Heart right ventricle (tissue), 16 donors: ENCODE results near the gene SIRPD. TPM values are rescaled to one million over a fixed set of nuclear protein-coding genes. Genes with fewer than 3 reads are reported as not detected.

ENCODE experiments used
- ATAC-seq, 8 donors: fragments of 200-7000 bp; cut with Tn5 transposase; one replicate each; pipeline ENCODE4 v1.9.1; 2020; ENCODE audit warnings: mild to moderate bottlenecking in 8 of 8, moderate library complexity in 8 of 8, moderate number of reproducible peaks in 1 of 8
- DNase-seq, 2 donors: peaks; one replicate each; pipeline ENCODE4 v3.0.0-alpha.2; 2020
- H3K27ac ChIP-seq, 10 donors: fragments of 200-600 bp; sonication (generic) in 2 of 10; one replicate each; pipeline versions ENCODE4 v1.5.0 to v1.8.0; 2020 to 2022; ENCODE audit warnings: mild to moderate bottlenecking in 3 of 10
- H3K27me3 ChIP-seq, 7 donors: fragments of 200-600 bp; one replicate each; pipeline ENCODE4 v1.8.0; 2021 to 2022; ENCODE audit warnings: mild to moderate bottlenecking in 2 of 7
- H3K36me3 ChIP-seq, 9 donors: fragments of 200-600 bp; sonication (generic) in 1 of 9; one replicate each; pipeline versions ENCODE4 v1.5.0 to v1.8.0; 2020 to 2022; ENCODE audit warnings: mild to moderate bottlenecking in 2 of 9
- H3K4me1 ChIP-seq, 9 donors: fragments of 200-600 bp; sonication (generic) in 1 of 9; one replicate each; pipeline versions ENCODE4 v1.5.0 to v1.8.0; 2020 to 2022; ENCODE audit warnings: mild to moderate bottlenecking in 4 of 9
- H3K4me3 ChIP-seq, 10 donors: fragments of 200-600 bp; sonication (generic) in 2 of 10; one replicate each; pipeline versions ENCODE4 v1.5.0 to v1.8.0; 2020 to 2022; ENCODE audit warnings: mild to moderate bottlenecking in 7 of 10, moderate library complexity in 2 of 10
- H3K9me3 ChIP-seq, 11 donors: fragments of 200-600 bp in 10 of 11; sonication (generic) in 2 of 11; one replicate each; pipeline versions ENCODE4 v1.5.0 to v1.8.0; 2013 to 2022; ENCODE audit warnings: mild to moderate bottlenecking in 2 of 11, control low read depth in 1 of 11, moderate library complexity in 1 of 11
- CTCF ChIP-seq, 9 donors: fragments of 200-600 bp; sonication (generic) in 2 of 9; IDR thresholded peaks; one replicate each; pipeline versions ENCODE4 v1.5.0 to v1.8.0; 2021 to 2022; ENCODE audit warnings: antibody characterized with exemption in 9 of 9, mild to moderate bottlenecking in 5 of 9, moderate library complexity in 1 of 9
- WGBS, 2 donors: extraction: QIAGEN DNeasy Blood & Tissue Kit; methylation state at CpG; one replicate each; pipeline ENCODE4 v1.1.7; 2013; ENCODE audit warnings: inconsistent platforms in 1 of 2; 5-methylcytosine and 5-hydroxymethylcytosine counted together
- intact Hi-C, 10 donors: fragments of 100-400 bp; cut with DNase I; formaldehyde crosslinking; loops; one replicate each; pipeline versions ENCODE4 v1.11.1 to v1.14.2; 2022
- polyA plus RNA-seq, 2 donors: library from polyadenylated mRNA; stranded (reverse); fragments of 200-250 nt; gene quantifications; one replicate each; pipeline ENCODE4 v1.2.3, GENCODE V29; 2013
- total RNA-seq, 10 donors: library from RNA; stranded (reverse); fragmentation: NEBNext Ultra II Directional in 3 of 10; extraction: Animal tissue kit (Norgen Biotek cat#: 25700) in 3 of 10; gene quantifications; one replicate each; pipeline versions ENCODE4 v1.2.1 to v1.2.4, GENCODE V29; 2021 to 2023
- donor health status: Arrhythmogenic right ventricular cardiomyopathy.
- donor health status: ischemic (EF 13 %, LVEDD 7.1; RV severe dilation, severe dysfunction).
- donor health status: healthy with polysubstance abuse.
- donor health status: DM: no; HTN: yes; CAD: no.
- donor health status: DM: no; HTN: no; CAD: no.
- donor health status: ischemic (EF 25% LVEDD 6.9; RV normal size, moderate dysfunction).
- donor health status: ischemic (EF 25% LVEDD 5.7; RV mildly dilated, moderate dysfunction).
- donor health status: healthy.
- donor health status: DM: yes; HTN: yes; CAD: no.
- donor health status: Ischemic cardiomyopathy.
- donor health status: ischemic (EF 35%, LVEDD 5.7; RV mildly dilated, moderate dysfunction).
- donor health status: nonischemic (EF 11% LVEDD 7.7; RV severe dilation, severe dysfunction).
- donor health status: DM: yes; HTN: yes; CAD: no.
- donor health status: PGD.
- donor health status: ischemic (EF 29% LVEDD 5.4; RV normal size, mild dysfunction).
- donor health status: nonischemic (EF 23%, LVEDD 6.1; RV moderate dilation, normal function).

SIRPD gene
- total and polyA plus RNA-seq, 12 donors, result 0.17 to 0.23 TPM; not detected in 10

- no peak overlapping the region for H3K4me3 ChIP-seq
- no peak for TF ChIP-seq CTCF (IDR thresholded peaks at IDR 0.05)
- WGBS, 2 donors, result 74 to 77% methylated on average over 7 of the region's 7 CpGs
- intact Hi-C loops, result no loop called here
- ATAC-seq (no peak), DNase-seq (no peak)
- peaks cover 0 to 13% (median 0%) of the 10 kb centered on the region in 9 donors for H3K36me3 ChIP-seq
- H3K9me3 ChIP-seq, result no peaks in the 10 kb centered on the region
- peak overlapping the region in 1 of 10 donors; percentile 79 for H3K27ac ChIP-seq
- H3K27me3 ChIP-seq, result peaks cover 0 to 15% (median 8%) of the 10 kb centered on the region in 7 donors
- peaks cover 0 to 29% (median 0%) of the 10 kb centered on the region in 9 donors for H3K4me1 ChIP-seq
These were observed 11.9 kb upstream of the SIRPD start for GRCh38 chr20:1569415-1569881.

DNA sequence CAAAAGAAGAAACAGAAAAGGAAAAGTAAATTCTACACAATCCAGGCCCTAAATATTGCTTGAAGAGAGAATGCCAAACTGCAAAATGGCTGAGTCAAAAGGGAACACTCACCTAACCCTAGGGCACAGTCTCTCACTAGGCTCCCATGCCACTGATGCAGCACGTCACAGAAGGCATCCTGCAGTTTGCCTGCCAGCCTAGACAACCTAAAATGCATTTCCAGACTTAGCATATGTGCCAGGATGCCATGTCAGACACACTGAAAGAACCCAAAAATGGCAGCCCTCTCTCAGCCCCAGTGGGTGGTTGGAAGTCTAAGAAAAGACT is 10.6 kb upstream of the SIRPD start:
- peak overlapping the region in 1 of 10 donors; percentile 38 for H3K27ac ChIP-seq
- DNase-seq, result no peak
- intact Hi-C loops, result no loop called here
- 81 to 82% methylated on average over 1 of the region's 1 CpG for WGBS, 2 donors
- no peak for ATAC-seq
- no peak for TF ChIP-seq CTCF (IDR thresholded peaks at IDR 0.05)
- peaks cover 0 to 13% (median 0%) of the 10 kb centered on the region in 9 donors for H3K36me3 ChIP-seq
- H3K9me3 ChIP-seq, result peaks cover 0 to 6% (median 0%) of the 10 kb centered on the region in 11 donors
- no peak overlapping the region for H3K4me3 ChIP-seq
- peaks cover 0 to 30% (median 0%) of the 10 kb centered on the region in 9 donors for H3K4me1 ChIP-seq
- H3K27me3 ChIP-seq, result peaks cover 0 to 15% (median 8%) of the 10 kb centered on the region in 7 donors

GRCh38 chr20:1567392-1568162 is 10.1 kb upstream of the SIRPD start:
- no peak for DNase-seq
- Histone ChIP-seq H3K9me3 (peaks cover 0 to 6% (median 0%) of the 10 kb centered on the region in 11 donors), H3K36me3 (peaks cover 0 to 13% (median 0%) of the 10 kb centered on the region in 9 donors), H3K4me1 (peaks cover 0 to 35% (median 0%) of the 10 kb centered on the region in 9 donors), H3K27me3 (peaks cover 0 to 20% (median 8%) of the 10 kb centered on the region in 7 donors), H3K4me3 (no peak overlapping the region), H3K27ac (peak overlapping the region in 1 of 10 donors; percentile 38)
- ATAC-seq, result no peak
- intact Hi-C loops, result no loop called here
- TF ChIP-seq CTCF (IDR thresholded peaks at IDR 0.05), result no peak
- WGBS, 2 donors, result 66 to 73% methylated on average over 6 of the region's 6 CpGs

- Histone ChIP-seq H3K9me3 (peaks cover 0 to 6% (median 0%) of the 10 kb centered on the region in 11 donors), H3K36me3 (peaks cover 0 to 13% (median 0%) of the 10 kb centered on the region in 9 donors), H3K4me1 (peaks cover 0 to 35% (median 0%) of the 10 kb centered on the region in 9 donors), H3K4me3 (no peak overlapping the region), H3K27me3 (peaks cover 0 to 21% (median 8%) of the 10 kb centered on the region in 7 donors), H3K27ac (no peak overlapping the region)
- TF ChIP-seq CTCF (IDR thresholded peaks at IDR 0.05), result no peak
- WGBS, 2 donors, result 67 to 70% methylated on average over 2 of the region's 2 CpGs
- intact Hi-C loops, result no loop called here
- ATAC-seq (no peak), DNase-seq (no peak)
These were observed 9.2 kb upstream of the SIRPD start for GRCh38 chr20:1566701-1567100.
